T-helper 1 cell (primary cell): ENCODE data around the gene SBF1.
A peak's percentile ranks its signal among the peaks of the same experiment; 100 is the strongest.

Experiments
- DNase-seq, 5 donors: peaks; one replicate each; pipeline ENCODE4 v3.0.0-alpha.2; 2012 to 2020

The SBF1 gene

GRCh38 chr22:50396751-50397370 lies 78.0 kb downstream of the SBF1 start:
- peak in 1 of 5 donors; percentile 16 for DNase-seq
